GM10248 (cell line): ENCODE measurements around the gene MGAT1.
"Not testable (repeated sequence)": the region's sequence is repeated elsewhere in the genome, so short reads cannot be mapped to it uniquely, and the experiment has no call there.

Source experiments
- CTCF ChIA-PET: fragments of 300-600 bp; sonication (Branson Sonifier 250); formaldehyde crosslinking; extraction: SDS; loops from one replicate; lab custom pipeline; 2021; ENCODE audit warnings: antibody characterized with exemption; lab: Yijun Ruan, JAX
- POLR2A ChIA-PET: fragments of 350-650 bp; sonication (Branson Sonifier 250); formaldehyde crosslinking; extraction: SDS; loops from one replicate; lab custom pipeline; 2020; ENCODE audit warnings: antibody characterized with exemption; lab: Yijun Ruan, JAX
- DNase-seq: peaks from one replicate; pipeline ENCODE4 v3.0.0; 2012; ENCODE audit errors: extremely low spot score
- CTCF ChIP-seq: IDR thresholded peaks from 2 replicates; pipeline ENCODE4 v1.5.1; 2012; ENCODE audit warnings: mild to moderate bottlenecking, low read depth; ENCODE audit errors: extremely low read depth, missing control alignments, control extremely low read depth

Gene MGAT1

GRCh38 chr5:180831139-180832093 lies 28.8 kb upstream of the MGAT1 start:
- DNase-seq = peak; percentile 89
- ChIA-PET POLR2A (interaction anchor here (0.6 to 2.0 kb wide), 5 partner anchors 14 to 860 kb away, joined by 3 to 7 read pairs (median 5); partner anchors contain the start of gene TRIM52), CTCF (interaction anchor here (1.0 to 3.7 kb wide), 13 partner anchors 10 to 353 kb away, joined by 3 to 21 read pairs (median 4); partner anchors contain the start of gene ZFP62)
- TF ChIP-seq CTCF = peak; percentile 9

- ChIA-PET POLR2A (interaction anchor here (0.6 to 2.0 kb wide), 5 partner anchors 13 to 860 kb away, joined by 3 to 7 read pairs (median 6); partner anchors contain the start of gene TRIM52), CTCF (interaction anchor here (1.0 to 3.7 kb wide), 12 partner anchors 9 to 354 kb away, joined by 3 to 21 read pairs (median 4); partner anchors contain the start of gene ZFP62)
- no peak for TF ChIP-seq CTCF
- peak; percentile 76 for DNase-seq
These were observed 27.9 kb upstream of the MGAT1 start for GRCh38 chr5:180830253-180831138.

GRCh38 chr5:180829726-180830125 lies 27.1 kb upstream of the MGAT1 start:
- DNase-seq = no peak
- TF ChIP-seq CTCF = no peak
- ChIA-PET POLR2A (interaction anchor here (2.0 kb wide), 1 partner anchor 19 kb away, joined by 7 read pairs; no protein-coding TSS in a partner anchor), CTCF (interaction anchor here (1.0 to 3.7 kb wide), 7 partner anchors 13 to 355 kb away, joined by 3 to 21 read pairs (median 9); partner anchors contain the start of gene ZFP62)

GRCh38 chr5:180828756-180829531 lies 26.3 kb upstream of the MGAT1 start:
- DNase-seq, POLR2A ChIA-PET: not testable (repeated sequence)
- CTCF ChIA-PET = interaction anchor here (1.0 to 3.7 kb wide), 7 partner anchors 10 to 40 kb away, joined by 3 to 21 read pairs (median 5); no protein-coding TSS in a partner anchor

GRCh38 chr5:180827374-180827773 lies 24.8 kb upstream of the MGAT1 start:
- DNase-seq, POLR2A ChIA-PET, CTCF ChIA-PET: not testable (repeated sequence)

GRCh38 chr5:180825768-180826525 lies 23.3 kb upstream of the MGAT1 start:
- no peak for DNase-seq
- TF ChIP-seq CTCF = no peak
- POLR2A ChIA-PET = interaction anchor here (1.0 kb wide), 1 partner anchor 30 kb away, joined by 3 read pairs; no protein-coding TSS in a partner anchor
- CTCF ChIA-PET = interaction anchor here (1.2 to 2.2 kb wide), 4 partner anchors 10 to 43 kb away, joined by 5 to 10 read pairs (median 6); no protein-coding TSS in a partner anchor
